ENCODE data around the gene FURIN.
"Not testable (repeated sequence)": the region's sequence is repeated elsewhere in the genome, so short reads cannot be mapped to it uniquely, and the experiment has no call there.

Gene FURIN

DNA sequence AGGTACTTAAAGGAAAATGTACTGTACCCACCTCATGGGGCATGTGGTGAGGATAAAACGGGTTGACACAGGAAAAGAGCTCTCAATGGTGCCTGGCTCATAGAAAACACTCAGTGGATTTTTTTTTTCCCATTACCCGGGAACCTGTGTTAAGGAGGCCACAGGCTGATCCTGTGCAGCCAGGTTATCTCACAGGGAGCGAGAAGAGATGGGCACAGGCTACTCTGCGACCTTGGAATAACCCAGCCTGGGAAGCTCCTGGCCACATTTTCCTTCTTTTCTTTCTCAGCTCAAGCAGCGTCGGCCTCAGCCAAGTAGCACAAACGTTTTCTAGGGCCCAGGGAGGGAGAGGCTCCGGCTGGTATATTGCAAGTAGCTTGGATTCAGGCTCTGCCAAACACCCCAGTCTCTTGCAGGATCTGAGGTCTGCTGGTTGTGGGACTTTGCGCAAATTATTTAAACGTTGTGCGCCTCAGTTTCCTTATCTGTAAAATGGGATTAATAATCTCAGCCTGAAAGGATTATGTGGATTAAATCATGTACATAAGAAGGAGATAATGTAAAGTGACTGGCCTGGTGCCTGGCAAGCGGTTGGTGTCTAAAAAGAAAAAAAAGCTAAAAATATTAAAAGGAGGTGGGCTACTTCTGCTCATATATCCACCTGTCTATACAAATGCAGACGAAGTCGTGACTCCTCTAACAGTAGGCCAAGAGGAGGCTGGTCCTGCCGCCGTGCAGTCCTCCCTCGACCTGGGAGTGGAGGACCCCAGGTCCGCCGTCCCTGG lies 2.2 kb downstream of the FURIN start:
- no peak for DNase-seq (ENCODE audit: low spot score)

DNA sequence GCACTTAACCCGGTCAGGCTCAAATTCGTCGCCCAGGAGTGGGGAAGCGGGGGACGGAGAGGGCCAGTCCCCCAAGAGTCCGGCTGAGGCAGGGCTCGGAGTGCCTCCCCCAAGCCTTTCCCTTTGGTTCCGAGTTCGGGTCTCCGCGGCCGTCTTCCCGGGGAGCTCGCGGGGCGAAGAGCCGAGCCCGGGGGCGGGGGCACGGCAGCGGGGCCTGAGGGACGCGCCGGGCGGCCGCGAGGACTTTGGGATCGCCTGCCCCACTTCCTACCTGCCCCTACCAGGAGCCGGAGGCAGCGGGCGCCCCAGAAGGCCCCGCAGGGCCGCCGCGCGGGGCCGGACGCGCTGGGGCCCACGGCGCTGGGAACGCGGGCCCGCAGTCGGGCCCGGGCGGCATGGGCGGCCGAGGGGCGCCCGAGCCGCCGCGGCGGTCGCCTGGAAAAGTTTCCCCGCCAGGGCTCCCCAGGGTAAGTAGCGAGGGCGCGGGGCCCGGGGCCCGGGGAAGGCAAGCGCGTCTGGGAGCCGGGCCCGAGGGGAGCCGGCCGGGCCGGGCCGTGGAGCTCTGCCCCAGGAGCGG lies 2.8 kb downstream of the FURIN start:
- DNase-seq (ENCODE audit: low spot score) = no peak

- DNase-seq (ENCODE audit: low spot score) = no peak
Observed at GRCh38 chr15:90871716-90872485, 3.5 kb downstream of the FURIN start.

DNA sequence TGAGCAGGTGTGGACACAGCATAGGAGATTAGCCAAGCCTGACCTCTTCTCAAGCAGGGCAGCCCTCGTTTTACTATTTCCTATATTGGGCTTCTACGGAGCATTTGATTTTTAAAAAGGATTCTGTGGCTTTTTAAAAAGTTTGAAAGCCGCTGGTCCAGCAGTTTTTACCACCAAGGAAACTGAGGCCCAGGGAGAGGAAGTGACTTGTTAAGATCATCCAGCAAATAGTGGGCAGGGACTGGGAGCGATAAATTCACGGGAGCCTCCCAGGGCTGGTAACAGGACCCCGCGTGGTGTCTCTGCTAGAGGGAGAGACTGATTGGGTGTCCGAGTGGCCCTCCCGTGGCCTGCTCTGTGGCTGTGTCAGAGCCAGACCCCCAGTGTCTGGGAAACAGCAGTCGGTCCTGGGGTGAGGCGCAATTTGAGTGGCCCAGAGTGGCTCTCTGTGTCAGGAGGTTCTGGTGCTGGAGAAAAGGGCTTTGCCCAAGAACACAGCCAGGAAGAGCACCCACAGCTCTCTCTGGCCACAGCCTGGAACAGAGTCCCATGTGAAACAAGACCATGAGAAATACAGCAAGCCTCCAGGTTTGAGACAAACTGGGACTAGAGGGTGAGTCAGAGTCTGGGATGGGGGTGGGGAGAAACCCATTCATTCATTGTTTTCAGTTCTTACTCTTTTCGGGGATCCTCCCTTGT lies 4.2 kb downstream of the FURIN start:
- DNase-seq (ENCODE audit: low spot score) = no peak

- DNase-seq (ENCODE audit: low spot score) = no peak
Observed at GRCh38 chr15:90873488-90873997, 5.2 kb downstream of the FURIN start.

GRCh38 chr15:90873998-90874605 lies 5.7 kb downstream of the FURIN start:
- DNase-seq (ENCODE audit: low spot score) = peak; percentile 97

GRCh38 chr15:90874986-90875385 lies 6.6 kb downstream of the FURIN start:
- not testable (repeated sequence) for DNase-seq (ENCODE audit: low spot score)

GRCh38 chr15:90875549-90875981 lies 7.2 kb downstream of the FURIN start:
- no peak for DNase-seq (ENCODE audit: low spot score)

GRCh38 chr15:90876046-90876445 lies 7.7 kb downstream of the FURIN start:
- no peak for DNase-seq (ENCODE audit: low spot score)

DNA sequence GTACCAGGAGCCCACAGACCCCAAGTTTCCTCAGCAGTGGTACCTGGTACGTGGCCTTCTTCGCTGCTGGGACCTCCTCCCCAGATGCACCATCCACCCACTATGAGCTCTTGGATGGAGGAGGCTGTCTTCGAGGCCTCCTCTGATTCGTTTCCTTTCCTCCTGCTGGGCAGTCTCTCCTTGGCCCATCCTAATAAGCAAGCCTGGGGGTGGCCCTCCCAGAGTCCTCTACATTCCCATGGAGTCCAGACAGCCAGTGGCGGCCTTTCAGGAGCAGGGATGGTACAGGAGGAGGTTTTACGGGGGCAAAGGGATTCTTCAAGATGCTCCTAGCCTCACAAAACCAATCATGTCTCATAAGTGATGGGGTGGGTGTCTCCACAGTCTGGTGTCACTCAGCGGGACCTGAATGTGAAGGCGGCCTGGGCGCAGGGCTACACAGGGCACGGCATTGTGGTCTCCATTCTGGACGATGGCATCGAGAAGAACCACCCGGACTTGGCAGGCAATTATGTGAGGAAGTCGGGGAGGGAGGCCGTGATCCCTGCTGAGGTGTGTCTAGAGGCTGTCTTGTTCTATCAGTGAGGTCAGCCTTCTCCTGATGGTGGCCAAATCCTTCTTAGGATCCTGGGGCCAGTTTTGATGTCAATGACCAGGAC lies 8.3 kb downstream of the FURIN start:
- no peak for DNase-seq (ENCODE audit: low spot score)

DNA sequence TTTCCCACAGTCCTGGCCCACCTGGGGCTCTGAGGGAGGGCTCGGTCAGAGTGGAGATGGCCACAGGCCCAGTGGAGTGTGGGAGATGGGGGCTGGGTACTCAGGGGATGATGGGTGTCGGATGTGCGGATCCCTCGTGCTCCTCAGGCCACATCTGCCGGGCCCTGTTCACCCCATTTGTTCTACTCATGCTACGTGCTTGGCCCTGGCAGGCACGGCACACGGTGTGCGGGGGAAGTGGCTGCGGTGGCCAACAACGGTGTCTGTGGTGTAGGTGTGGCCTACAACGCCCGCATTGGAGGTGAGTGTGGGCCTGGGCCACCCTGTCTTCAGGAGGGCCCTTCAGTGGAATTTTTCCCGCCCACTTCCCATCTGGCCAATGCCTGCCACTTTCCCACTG lies 8.9 kb downstream of the FURIN start:
- no peak for DNase-seq (ENCODE audit: low spot score)

DNA sequence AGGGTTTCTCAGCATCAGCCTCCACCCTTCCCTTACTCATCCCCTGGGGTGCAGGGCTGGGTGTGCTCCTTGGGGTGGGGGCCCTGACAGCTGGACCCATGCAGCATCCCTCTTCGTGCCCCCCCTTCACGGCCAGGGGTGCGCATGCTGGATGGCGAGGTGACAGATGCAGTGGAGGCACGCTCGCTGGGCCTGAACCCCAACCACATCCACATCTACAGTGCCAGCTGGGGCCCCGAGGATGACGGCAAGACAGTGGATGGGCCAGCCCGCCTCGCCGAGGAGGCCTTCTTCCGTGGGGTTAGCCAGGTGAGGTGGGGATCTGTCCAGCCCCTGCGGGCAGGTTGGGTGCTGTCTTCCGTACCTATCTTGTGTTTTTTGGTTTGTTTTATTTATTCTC lies 9.6 kb downstream of the FURIN start:
- DNase-seq (ENCODE audit: low spot score) = no peak

DNA sequence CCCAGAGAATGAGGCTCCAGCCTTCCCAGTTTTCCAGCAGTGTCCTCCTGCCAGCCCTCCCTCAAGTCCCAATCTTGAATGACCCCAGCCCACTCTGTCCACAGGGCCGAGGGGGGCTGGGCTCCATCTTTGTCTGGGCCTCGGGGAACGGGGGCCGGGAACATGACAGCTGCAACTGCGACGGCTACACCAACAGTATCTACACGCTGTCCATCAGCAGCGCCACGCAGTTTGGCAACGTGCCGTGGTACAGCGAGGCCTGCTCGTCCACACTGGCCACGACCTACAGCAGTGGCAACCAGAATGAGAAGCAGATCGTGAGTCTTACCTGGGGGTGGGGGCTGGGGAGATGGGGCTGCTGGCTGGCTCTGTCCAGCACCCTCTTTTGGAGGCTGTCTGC lies 10.3 kb downstream of the FURIN start:
- no peak for DNase-seq (ENCODE audit: low spot score)

DNA sequence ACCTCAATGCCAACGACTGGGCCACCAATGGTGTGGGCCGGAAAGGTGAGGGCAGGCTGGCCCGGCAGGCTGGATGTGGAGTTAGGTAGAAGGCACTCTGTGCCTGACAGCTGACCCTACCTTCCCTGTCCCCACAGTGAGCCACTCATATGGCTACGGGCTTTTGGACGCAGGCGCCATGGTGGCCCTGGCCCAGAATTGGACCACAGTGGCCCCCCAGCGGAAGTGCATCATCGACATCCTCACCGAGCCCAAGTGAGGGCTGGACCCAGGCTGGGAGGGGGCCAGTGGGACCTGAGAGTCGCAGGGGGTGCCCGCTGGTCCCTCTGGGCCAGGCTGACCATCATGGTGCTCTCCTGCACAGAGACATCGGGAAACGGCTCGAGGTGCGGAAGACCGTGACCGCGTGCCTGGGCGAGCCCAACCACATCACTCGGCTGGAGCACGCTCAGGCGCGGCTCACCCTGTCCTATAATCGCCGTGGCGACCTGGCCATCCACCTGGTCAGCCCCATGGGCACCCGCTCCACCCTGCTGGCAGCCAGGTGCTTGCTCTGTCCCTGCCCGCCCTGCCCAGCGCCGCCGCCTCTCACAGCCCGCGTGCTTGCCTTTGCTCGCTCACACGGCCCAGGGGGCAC lies 11.5 kb downstream of the FURIN start:
- no peak for DNase-seq (ENCODE audit: low spot score)

DNA sequence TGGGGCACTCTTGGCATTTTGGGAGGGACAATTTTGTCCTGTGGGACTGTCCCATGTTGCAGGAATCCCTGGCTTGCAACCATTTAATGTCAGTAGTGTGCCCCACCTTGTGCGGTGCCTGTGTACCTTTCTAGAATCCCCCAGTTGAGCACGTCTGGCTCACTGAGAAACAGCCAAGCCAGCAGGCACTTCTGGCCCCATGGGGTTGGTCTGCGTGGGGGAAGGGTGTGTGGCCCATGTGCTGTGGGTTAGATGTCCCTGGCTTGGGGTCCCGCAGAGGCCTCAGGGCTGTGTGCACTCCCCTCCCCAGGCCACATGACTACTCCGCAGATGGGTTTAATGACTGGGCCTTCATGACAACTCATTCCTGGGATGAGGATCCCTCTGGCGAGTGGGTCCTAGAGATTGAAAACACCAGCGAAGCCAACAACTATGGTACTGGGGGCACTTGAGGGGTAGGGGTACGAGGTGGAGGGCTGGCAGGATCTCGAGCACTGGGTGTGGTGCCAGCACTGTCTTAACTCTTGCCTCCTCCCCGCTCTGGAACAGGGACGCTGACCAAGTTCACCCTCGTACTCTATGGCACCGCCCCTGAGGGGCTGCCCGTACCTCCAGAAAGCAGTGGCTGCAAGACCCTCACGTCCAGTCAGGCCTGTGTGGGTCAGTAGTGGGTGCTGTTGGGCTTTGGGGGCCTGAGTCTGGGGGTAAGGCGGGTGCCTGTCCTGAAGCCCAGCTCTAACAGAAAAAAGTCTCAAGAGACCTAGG lies 12.2 kb downstream of the FURIN start:
- no peak for DNase-seq (ENCODE audit: low spot score)

GRCh38 chr15:90881181-90881977 lies 13.0 kb downstream of the FURIN start:
- no peak for DNase-seq (ENCODE audit: low spot score)

DNA sequence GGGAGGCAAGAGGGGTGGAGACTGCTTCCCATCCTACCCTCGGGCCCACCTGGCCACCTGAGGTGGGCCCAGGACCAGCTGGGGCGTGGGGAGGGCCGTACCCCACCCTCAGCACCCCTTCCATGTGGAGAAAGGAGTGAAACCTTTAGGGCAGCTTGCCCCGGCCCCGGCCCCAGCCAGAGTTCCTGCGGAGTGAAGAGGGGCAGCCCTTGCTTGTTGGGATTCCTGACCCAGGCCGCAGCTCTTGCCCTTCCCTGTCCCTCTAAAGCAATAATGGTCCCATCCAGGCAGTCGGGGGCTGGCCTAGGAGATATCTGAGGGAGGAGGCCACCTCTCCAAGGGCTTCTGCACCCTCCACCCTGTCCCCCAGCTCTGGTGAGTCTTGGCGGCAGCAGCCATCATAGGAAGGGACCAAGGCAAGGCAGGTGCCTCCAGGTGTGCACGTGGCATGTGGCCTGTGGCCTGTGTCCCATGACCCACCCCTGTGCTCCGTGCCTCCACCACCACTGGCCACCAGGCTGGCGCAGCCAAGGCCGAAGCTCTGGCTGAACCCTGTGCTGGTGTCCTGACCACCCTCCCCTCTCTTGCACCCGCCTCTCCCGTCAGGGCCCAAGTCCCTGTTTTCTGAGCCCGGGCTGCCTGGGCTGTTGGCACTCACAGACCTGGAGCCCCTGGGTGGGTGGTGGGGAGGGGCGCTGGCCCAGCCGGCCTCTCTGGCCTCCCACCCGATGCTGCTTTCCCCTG lies 13.8 kb downstream of the FURIN start:
- no peak for DNase-seq (ENCODE audit: low spot score)

- DNase-seq (ENCODE audit: low spot score) = no peak
Observed at GRCh38 chr15:90882781-90883525, 14.6 kb downstream of the FURIN start.
